Mucosa of rectum (tissue), 2 donors: ENCODE data around the gene SMYD2.

Source experiments
- H3K27ac ChIP-seq, 2 donors: one replicate each; pipeline ENCODE4 v1.7.0; 2013; ENCODE audit warnings: inconsistent platforms in 2 of 2, low read depth in 2 of 2, low read length in 2 of 2
- H3K27me3 ChIP-seq, 2 donors: one replicate each; pipeline ENCODE4 v1.7.0; 2013; ENCODE audit warnings: low read length in 2 of 2; ENCODE audit not compliant: control insufficient read depth in 2 of 2, insufficient read depth in 2 of 2
- H3K36me3 ChIP-seq, 2 donors: one replicate each; pipeline ENCODE4 v1.7.0; 2013; ENCODE audit warnings: low read length in 2 of 2; ENCODE audit not compliant: control insufficient read depth in 2 of 2, insufficient read depth in 2 of 2
- H3K4me1 ChIP-seq, 2 donors: one replicate each; pipeline ENCODE4 v1.7.0; 2013; ENCODE audit warnings: low read length in 2 of 2, mild to moderate bottlenecking in 1 of 2; ENCODE audit not compliant: control insufficient read depth in 2 of 2, insufficient read depth in 2 of 2
- H3K4me3 ChIP-seq, 2 donors: one replicate each; pipeline ENCODE4 v1.7.0; 2013; ENCODE audit warnings: low read length in 2 of 2
- H3K9ac ChIP-seq, 2 donors: one replicate each; pipeline ENCODE4 v1.7.0; 2013; ENCODE audit warnings: low read length in 2 of 2, low read depth in 1 of 2, mild to moderate bottlenecking in 1 of 2
- H3K9me3 ChIP-seq, 2 donors: one replicate each; pipeline ENCODE4 v1.7.0; 2013; ENCODE audit warnings: low read length in 2 of 2; ENCODE audit not compliant: control insufficient read depth in 2 of 2
- donor health status: healthy.
- donor health status: Normal muscosa, but diverticular disease.

SMYD2 gene

DNA sequence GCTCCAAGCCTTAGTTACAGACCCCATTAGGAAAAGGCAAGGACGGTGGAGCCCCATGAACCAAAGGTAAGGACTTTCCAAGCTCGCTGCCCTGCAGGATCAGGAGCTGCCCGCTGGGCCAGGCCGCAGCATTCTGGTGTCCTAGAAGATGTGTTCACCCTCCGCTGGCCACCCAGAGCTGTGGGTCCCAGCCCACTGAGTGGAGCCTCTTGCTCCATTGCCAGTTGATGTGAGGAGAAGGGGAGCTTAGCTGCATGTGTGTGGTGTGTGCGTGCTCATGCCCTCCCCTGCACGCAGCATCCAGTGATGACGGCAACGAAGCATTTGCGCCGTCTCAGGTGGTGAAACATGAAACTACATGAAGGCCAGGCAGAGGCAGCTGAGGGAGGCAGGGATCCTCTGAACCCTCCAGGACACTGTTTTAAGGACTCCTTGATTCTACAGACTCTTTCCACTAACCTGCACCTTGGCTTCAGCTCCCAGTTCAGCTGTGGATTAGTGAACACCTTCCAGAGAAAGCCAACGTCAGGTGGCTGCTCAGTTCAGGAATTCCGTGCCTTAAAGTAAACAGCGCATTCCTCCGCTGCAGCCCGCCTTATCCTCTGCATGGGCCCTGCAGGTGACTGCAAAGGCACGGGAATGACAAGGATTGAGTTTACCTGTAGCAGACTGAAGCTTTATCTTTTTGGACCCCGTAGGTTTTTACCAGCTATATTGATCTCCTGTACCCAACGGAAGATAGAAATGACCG is 48.7 kb downstream of the SMYD2 start:
- no peak overlapping the region for H3K9ac ChIP-seq
- H3K27me3 ChIP-seq, result no peaks in the 10 kb centered on the region
- peaks cover 0 to 3% of the 10 kb centered on the region in 2 donors for H3K4me1 ChIP-seq
- H3K9me3 ChIP-seq, result no peaks in the 10 kb centered on the region
- H3K4me3 ChIP-seq, result no peak overlapping the region
- peaks cover 0 to 5% of the 10 kb centered on the region in 2 donors for H3K36me3 ChIP-seq
- no peak overlapping the region for H3K27ac ChIP-seq

DNA sequence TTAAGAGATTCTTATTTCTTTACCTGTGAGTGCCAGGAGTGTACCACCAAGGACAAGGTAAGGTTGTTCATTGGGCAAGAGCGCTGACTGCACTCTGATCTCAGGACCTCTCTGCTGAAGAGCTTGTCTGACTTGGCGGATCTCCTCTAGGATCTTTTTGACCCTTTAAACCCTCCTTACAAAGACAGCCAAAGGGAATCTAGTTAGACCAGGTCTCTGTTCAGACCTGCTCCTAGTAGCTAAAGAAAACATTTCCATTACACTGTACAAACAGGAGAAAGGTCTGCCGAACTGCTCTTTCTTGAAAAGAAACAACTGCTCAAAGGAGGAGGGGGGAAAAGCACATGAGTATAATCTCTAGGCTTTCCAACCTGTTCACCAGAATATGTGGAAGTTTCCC is 49.3 kb downstream of the SMYD2 start:
- peaks cover 0 to 3% of the 10 kb centered on the region in 2 donors for H3K4me1 ChIP-seq
- no peak overlapping the region for H3K27ac ChIP-seq
- no peak overlapping the region for H3K9ac ChIP-seq
- no peaks in the 10 kb centered on the region for H3K9me3 ChIP-seq
- no peak overlapping the region for H3K4me3 ChIP-seq
- peaks cover 0 to 6% of the 10 kb centered on the region in 2 donors for H3K36me3 ChIP-seq
- H3K27me3 ChIP-seq, result no peaks in the 10 kb centered on the region

DNA sequence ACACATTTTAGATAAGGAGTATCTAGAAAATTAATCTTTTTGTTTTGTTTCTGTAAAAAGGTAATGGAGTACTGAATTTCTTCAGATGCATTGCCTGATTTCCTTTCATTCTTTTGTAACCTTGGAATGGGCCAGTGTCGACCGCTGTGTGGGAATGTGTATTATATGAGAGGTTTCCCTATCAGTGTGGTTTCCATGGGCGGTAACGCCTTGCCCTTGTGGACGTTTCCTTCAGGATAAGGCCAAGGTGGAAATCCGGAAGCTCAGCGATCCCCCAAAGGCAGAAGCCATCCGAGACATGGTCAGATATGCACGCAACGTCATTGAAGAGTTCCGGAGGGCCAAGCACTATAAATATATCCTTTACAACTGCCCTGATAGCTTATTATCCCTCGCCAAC is 49.8 kb downstream of the SMYD2 start:
- H3K27me3 ChIP-seq, result no peaks in the 10 kb centered on the region
- H3K4me1 ChIP-seq, result peaks cover 0 to 3% of the 10 kb centered on the region in 2 donors
- no peaks in the 10 kb centered on the region for H3K9me3 ChIP-seq
- H3K9ac ChIP-seq, result no peak overlapping the region
- peaks cover 0 to 6% of the 10 kb centered on the region in 2 donors for H3K36me3 ChIP-seq
- no peak overlapping the region for H3K27ac ChIP-seq
- H3K4me3 ChIP-seq, result no peak overlapping the region

DNA sequence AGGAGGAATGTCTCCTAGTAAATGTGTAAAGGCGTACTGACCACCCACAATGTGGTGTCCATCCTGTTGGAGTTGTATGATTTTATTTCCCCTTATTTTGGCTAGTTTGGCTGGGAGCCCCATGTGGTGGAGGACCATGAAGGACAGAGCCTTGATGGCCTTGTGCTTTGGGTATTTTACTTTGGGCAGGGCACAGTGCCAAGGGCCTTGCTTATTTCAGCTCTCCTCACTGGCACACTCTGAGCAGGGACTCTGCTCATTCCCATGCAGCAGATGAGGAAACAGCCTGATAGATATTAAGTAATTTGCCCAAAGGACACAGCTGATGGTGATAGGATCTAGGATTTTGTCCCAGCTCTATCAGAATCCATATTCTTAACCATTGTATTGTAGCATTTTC is 50.2 kb downstream of the SMYD2 start:
- H3K9me3 ChIP-seq, result no peaks in the 10 kb centered on the region
- peaks cover 0 to 6% of the 10 kb centered on the region in 2 donors for H3K36me3 ChIP-seq
- H3K27ac ChIP-seq, result no peak overlapping the region
- peaks cover 0 to 3% of the 10 kb centered on the region in 2 donors for H3K4me1 ChIP-seq
- H3K9ac ChIP-seq, result no peak overlapping the region
- no peak overlapping the region for H3K4me3 ChIP-seq
- H3K27me3 ChIP-seq, result no peaks in the 10 kb centered on the region

DNA sequence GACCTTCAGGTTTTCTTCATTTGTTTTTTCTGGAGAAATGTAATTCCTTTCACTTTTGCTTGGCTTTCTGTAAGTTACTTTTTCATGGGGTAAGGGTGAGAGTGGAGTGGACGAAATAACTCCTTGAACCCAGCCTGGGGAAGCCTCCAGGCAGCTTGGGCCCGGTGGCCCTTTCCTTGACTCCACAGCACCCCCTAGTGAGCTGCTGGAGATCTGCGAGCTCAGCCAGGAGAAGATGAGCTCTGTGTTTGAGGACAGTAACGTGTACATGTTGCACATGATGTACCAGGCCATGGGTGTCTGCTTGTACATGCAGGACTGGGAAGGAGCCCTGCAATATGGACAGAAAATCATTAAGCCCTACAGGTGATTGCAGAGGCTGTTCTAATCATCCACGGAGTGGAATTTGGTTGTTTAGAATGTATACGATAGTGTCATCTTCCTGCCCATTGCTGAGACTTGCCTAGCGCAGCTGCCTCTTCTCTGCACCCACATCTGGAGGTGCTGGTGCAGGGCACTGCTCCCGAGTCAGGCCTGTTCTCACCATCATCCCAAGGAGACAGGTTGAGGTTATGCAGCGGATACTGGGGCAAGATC is 51.0 kb downstream of the SMYD2 start:
- H3K4me3 ChIP-seq, result no peak overlapping the region
- no peak overlapping the region for H3K27ac ChIP-seq
- H3K4me1 ChIP-seq, result peaks cover 0 to 3% of the 10 kb centered on the region in 2 donors
- no peaks in the 10 kb centered on the region for H3K27me3 ChIP-seq
- H3K9ac ChIP-seq, result no peak overlapping the region
- H3K36me3 ChIP-seq, result peaks cover 0 to 6% of the 10 kb centered on the region in 2 donors
- no peaks in the 10 kb centered on the region for H3K9me3 ChIP-seq

DNA sequence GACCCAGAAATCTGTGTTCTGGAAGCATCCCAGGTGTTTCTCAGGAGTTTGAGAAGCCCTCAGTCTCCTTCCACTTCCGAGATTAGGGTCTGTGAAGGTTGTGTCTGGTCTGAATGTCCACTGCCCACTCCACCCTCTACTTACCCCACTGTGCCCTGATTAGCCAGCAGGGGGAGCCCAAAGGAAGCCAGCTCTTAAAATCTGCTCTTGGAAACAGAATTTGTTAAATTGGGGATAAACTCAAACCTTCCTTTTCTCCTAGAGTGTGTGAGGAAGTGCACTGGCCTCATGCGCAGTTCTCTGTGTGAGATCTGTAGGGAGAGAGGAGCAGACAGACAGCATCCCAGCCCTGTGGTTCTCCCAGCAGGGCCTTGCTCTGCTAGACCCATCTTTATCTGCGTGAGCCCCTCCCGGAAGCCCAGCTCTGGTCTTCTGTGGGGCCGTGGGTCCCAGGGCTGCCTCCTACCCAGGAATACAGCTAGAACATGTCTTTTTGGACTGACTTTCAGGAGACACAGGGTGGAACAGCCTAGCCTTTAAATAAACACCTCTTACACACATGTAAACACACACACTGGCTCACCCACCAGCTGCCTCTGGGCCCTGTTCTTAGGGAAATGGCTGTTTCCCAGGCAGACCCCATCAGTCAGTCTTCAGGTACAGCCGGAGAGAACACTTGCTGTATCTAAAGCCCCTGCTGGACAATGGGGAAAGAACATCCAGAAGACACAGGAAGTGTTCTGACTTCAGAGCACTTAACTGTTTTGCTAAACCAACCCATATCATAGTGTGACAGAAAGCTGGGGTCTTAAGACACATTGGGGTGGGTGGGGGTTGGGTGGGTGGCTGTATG is 52.2 kb downstream of the SMYD2 start:
- no peak overlapping the region for H3K27ac ChIP-seq

DNA sequence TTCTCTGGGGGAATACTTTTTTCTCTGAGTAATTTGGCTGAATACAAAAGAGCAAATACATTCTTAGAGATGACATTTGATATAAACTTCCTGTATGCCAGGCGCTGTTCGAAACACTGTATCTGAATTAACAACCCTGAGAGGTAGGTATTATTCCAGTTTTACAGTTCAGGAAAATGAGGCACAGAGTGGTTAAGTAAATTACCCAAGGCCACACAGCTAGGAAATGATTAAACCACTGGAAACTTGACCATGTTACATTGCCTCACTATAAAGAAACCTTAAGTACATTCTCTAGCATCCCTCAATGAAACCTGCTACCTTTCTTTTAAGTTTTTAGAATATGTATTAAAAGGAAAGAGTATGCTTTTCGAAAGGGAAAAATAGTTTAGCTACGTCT is 54.6 kb downstream of the SMYD2 start:
- H3K27ac ChIP-seq, result no peak overlapping the region
- no peak overlapping the region for H3K4me3 ChIP-seq
- H3K9me3 ChIP-seq, result no peaks in the 10 kb centered on the region
- H3K36me3 ChIP-seq, result peaks cover 0 to 3% of the 10 kb centered on the region in 2 donors
- no peak overlapping the region for H3K9ac ChIP-seq
- H3K27me3 ChIP-seq, result no peaks in the 10 kb centered on the region
- H3K4me1 ChIP-seq, result peaks cover 0 to 3% of the 10 kb centered on the region in 2 donors

More for the DNA sequence above, 52.2 kb downstream of the SMYD2 start:
- peaks cover 0 to 3% of the 10 kb centered on the region in 2 donors for H3K4me1 ChIP-seq
- no peaks in the 10 kb centered on the region for H3K27me3 ChIP-seq
- H3K36me3 ChIP-seq, result peaks cover 0 to 6% of the 10 kb centered on the region in 2 donors
- H3K9me3 ChIP-seq, result no peaks in the 10 kb centered on the region
- H3K9ac ChIP-seq, result no peak overlapping the region
- no peak overlapping the region for H3K4me3 ChIP-seq

DNA sequence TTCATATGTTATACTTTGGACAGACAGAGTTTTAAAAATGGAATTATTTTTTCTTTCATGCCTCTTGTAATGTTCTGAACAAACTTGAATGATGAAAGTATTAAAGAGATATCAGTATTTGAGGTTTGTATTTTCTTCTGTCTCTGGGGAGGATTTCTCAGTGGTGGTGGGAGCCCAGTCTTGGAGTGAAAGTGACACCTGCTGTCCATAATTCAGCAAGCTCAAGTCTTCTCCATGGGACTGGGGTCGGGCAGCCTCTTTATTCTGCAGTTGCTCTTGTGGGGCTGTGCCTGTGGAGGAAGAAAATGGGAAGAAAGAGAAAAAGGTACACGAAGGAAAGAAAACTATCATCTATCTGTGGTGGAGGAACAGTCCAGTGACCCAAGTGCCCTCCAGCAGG is 56.1 kb downstream of the SMYD2 start:
- no peak overlapping the region for H3K27ac ChIP-seq
- no peak overlapping the region for H3K9ac ChIP-seq
- peaks cover 0 to 3% of the 10 kb centered on the region in 2 donors for H3K4me1 ChIP-seq
- no peaks in the 10 kb centered on the region for H3K27me3 ChIP-seq
- H3K36me3 ChIP-seq, result peaks cover 0 to 3% of the 10 kb centered on the region in 2 donors
- no peak overlapping the region for H3K4me3 ChIP-seq
- H3K9me3 ChIP-seq, result no peaks in the 10 kb centered on the region

DNA sequence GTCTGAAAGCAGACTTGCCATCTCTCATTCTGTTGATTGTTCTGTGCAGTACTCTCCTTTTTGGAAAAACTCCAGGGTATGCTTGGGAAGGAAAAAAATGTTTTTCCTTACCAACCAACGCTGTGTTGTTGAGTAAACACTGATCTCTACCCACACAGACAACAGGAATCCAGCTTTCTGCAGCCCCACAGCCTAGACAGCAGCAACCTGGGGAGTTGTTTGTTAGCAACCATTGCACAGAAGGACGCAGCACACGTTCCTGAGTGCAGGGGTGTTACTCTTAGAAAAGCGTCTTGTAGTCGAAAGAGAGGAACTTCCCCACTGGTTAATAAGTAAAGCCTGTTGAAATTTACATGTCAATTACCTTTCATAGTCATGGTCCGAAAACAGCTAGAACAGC is 56.6 kb downstream of the SMYD2 start:
- Histone ChIP-seq H3K4me3 (no peak overlapping the region), H3K9ac (no peak overlapping the region), H3K27me3 (no peaks in the 10 kb centered on the region), H3K27ac (no peak overlapping the region), H3K4me1 (peaks cover 0 to 3% of the 10 kb centered on the region in 2 donors), H3K36me3 (peaks cover 0 to 3% of the 10 kb centered on the region in 2 donors), H3K9me3 (no peaks in the 10 kb centered on the region)

DNA sequence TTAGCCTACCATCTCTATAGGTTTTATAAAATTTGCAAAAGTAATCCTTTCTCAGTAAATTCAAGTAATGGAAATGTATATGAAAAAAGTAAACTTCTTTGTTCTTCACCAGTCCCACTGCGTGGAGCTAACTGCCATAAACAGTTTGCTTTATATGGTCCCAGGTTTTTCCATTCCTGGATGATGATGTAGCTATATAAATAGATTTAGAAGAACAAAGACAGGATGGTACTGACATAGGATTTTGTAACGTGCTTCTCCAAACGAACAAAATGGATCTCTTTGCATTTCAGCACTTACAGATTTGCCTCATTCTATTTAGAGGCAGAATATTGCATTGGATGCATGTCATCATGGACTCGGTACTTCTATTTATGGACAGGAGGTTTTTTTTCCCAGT is 57.3 kb downstream of the SMYD2 start:
- H3K4me3 ChIP-seq, result no peak overlapping the region
- peaks cover 0 to 1% of the 10 kb centered on the region in 2 donors for H3K4me1 ChIP-seq
- no peak overlapping the region for H3K9ac ChIP-seq
- H3K27ac ChIP-seq, result no peak overlapping the region
- H3K9me3 ChIP-seq, result no peaks in the 10 kb centered on the region
- H3K36me3 ChIP-seq, result peaks cover 0 to 3% of the 10 kb centered on the region in 2 donors
- H3K27me3 ChIP-seq, result no peaks in the 10 kb centered on the region
